Astrocyte of the spinal cord (primary cell): ENCODE data around the gene C1orf53.
"Not testable (repeated sequence)": the region's sequence is repeated elsewhere in the genome, so short reads cannot be mapped to it uniquely, and the experiment has no call there.

Experiments
- DNase-seq: peaks from one replicate; pipeline ENCODE4 v3.0.0; 2011; ENCODE audit warnings: low read depth, low spot score
- H3K4me3 ChIP-seq: 2 replicates; pipeline ENCODE4 v1.5.1; 2011; ENCODE audit warnings: low read depth, mild to moderate bottlenecking, low read length, moderate library complexity
- CTCF ChIP-seq: IDR thresholded peaks from 2 replicates; pipeline ENCODE4 v1.5.1; 2012; ENCODE audit warnings: low read depth, mild to moderate bottlenecking, low read length, inconsistent platforms
- in situ Hi-C: cut with HindIII; loops from 2 replicates; pipeline ENCODE4 v1.10.0; 2017; ENCODE audit warnings: low sequenced_read_pairs

Gene C1orf53

GRCh38 chr1:197868751-197869489, 33.5 kb upstream of the C1orf53 start:
- no peak overlapping the region for H3K4me3 ChIP-seq
- peak; percentile 76 for DNase-seq
- in situ Hi-C loops: no loop called here
- peak; percentile 71 for TF ChIP-seq CTCF

GRCh38 chr1:197869490-197870077, 32.8 kb upstream of the C1orf53 start:
- H3K4me3 ChIP-seq: no peak overlapping the region
- TF ChIP-seq CTCF: no peak
- DNase-seq: no peak
- in situ Hi-C loops: no loop called here

GRCh38 chr1:197876894-197877293, 25.5 kb upstream of the C1orf53 start:
- no peak for DNase-seq
- no peak overlapping the region for H3K4me3 ChIP-seq
- in situ Hi-C loops: no loop called here
- TF ChIP-seq CTCF: no peak

- in situ Hi-C loops, DNase-seq, H3K4me3 ChIP-seq: not testable (repeated sequence)
These were observed 22.0 kb upstream of the C1orf53 start for GRCh38 chr1:197880385-197880784.

GRCh38 chr1:197882241-197882640, 20.2 kb upstream of the C1orf53 start:
- in situ Hi-C loops, DNase-seq, H3K4me3 ChIP-seq: not testable (repeated sequence)

- in situ Hi-C loops: no loop called here
- no peak overlapping the region for H3K4me3 ChIP-seq
- no peak for DNase-seq
- TF ChIP-seq CTCF: no peak
These were observed 18.3 kb upstream of the C1orf53 start for GRCh38 chr1:197884173-197884572.

- in situ Hi-C loops: no loop called here
- DNase-seq: no peak
- no peak for TF ChIP-seq CTCF
- no peak overlapping the region for H3K4me3 ChIP-seq
These were observed 11.5 kb upstream of the C1orf53 start for GRCh38 chr1:197890936-197891335.
